NB4 (cell line): Measurements from ENCODE around the gene SNAPC3.

Experiments used
- CTCF ChIP-seq: IDR thresholded peaks from one replicate; pipeline ENCODE4 v1.5.1; 2012; ENCODE audit warnings: low read depth, low read length
- MYC ChIP-seq: IDR thresholded peaks from 2 replicates; pipeline ENCODE4 v1.6.1; 2011; ENCODE audit warnings: low read depth, low read length
- POLR2A ChIP-seq: IDR thresholded peaks from 2 replicates; pipeline ENCODE4 v1.6.1; 2011; ENCODE audit warnings: mild to moderate bottlenecking; ENCODE audit not compliant: insufficient read length; ENCODE audit errors: extremely low read depth

DNA sequence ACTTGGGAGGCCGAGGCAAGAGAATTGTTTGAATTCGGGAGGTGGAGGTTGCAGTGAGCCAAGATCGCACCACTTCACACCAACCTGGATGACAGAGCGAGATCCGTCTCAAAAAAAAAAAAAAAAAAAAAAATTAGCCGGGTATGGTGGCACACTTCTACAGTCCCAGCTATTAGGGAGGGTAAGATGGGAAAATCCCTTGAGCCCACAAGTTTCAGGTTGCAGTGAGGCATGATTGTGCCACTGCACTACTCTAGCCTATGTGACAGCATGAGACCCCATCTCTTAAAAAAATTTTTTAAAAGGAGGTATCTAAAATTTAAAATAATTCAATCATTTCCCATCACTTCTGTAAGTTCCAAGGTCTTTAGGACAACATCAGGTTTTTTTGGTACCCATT lies 62.1 kb downstream of the SNAPC3 start:
- TF ChIP-seq CTCF = no peak
- TF ChIP-seq POLR2A = no peak
- TF ChIP-seq MYC = no peak
